Panc1 (cell line): Measurements from ENCODE around the gene ITPA. TPM values are rescaled to one million over a fixed set of nuclear protein-coding genes. Genes with fewer than 3 reads are reported as not detected.
A peak's percentile ranks its signal among the peaks of the same experiment; 100 is the strongest.

Experiments used
- ATAC-seq: fragments of 200-7000 bp; cut with Tn5 transposase; 2 replicates; pipeline ENCODE4 v1.9.1; 2020; ENCODE audit warnings: mild to moderate bottlenecking, moderate library complexity
- BruUV-seq: library from RNA; stranded (reverse); fragments of 400-500 nt; replicated peaks from 2 replicates; lab custom pipeline; 2021; lab: Mats Ljungman, UMichigan
- CTCF ChIA-PET: fragments of 300-600 bp; sonication (Branson Sonifier 250); formaldehyde crosslinking; loops from one replicate; lab custom pipeline; 2022; ENCODE audit warnings: antibody characterized with exemption; lab: Charles Lee
- POLR2A ChIA-PET: fragments of 300-600 bp; sonication (Branson Sonifier 250); formaldehyde crosslinking; loops from one replicate; lab custom pipeline; 2022; ENCODE audit warnings: antibody characterized with exemption; lab: Charles Lee
- DNase-seq: peaks from one replicate; pipeline ENCODE4 v3.0.0-alpha.2; 2010; ENCODE audit warnings: low read depth, low spot score
- H3K27ac ChIP-seq: 2 replicates; pipeline ENCODE4 v1.5.1; 2011; ENCODE audit warnings: mild to moderate bottlenecking, low read length, inconsistent platforms
- H3K27me3 ChIP-seq: fragments of 200-500 bp; sonication (Bioruptor generic); 2 replicates; pipeline ENCODE4 v1.6.0; 2014; ENCODE audit warnings: low read length, inconsistent platforms; ENCODE audit not compliant: control insufficient read depth, insufficient read depth
- H3K36me3 ChIP-seq: fragments of 200-500 bp; sonication (Bioruptor generic); 2 replicates; pipeline ENCODE4 v1.5.1; 2014; ENCODE audit warnings: inconsistent platforms, mild to moderate bottlenecking, low read length, moderate library complexity; ENCODE audit not compliant: control insufficient read depth, insufficient read depth
- H3K4me1 ChIP-seq: 2 replicates; pipeline ENCODE4 v1.5.1; 2011; ENCODE audit warnings: inconsistent platforms, mild to moderate bottlenecking, low read length, moderate library complexity; ENCODE audit not compliant: control insufficient read depth, insufficient read depth
- H3K4me3 ChIP-seq, 2 experiments: 2 replicates each; pipeline ENCODE4 v1.5.1; 2011 to 2012; ENCODE audit warnings: low read depth in 2 of 2, low read length in 2 of 2, mild to moderate bottlenecking in 2 of 2, inconsistent platforms in 1 of 2, moderate library complexity in 1 of 2
- H3K9me3 ChIP-seq: fragments of 200-500 bp; sonication (Bioruptor generic); 2 replicates; pipeline ENCODE4 v1.5.1; 2014; ENCODE audit warnings: low read depth, mild to moderate bottlenecking, inconsistent platforms, low read length, moderate library complexity; ENCODE audit not compliant: control insufficient read depth, insufficient read depth
- CTCF ChIP-seq: fragments of 450-650 bp; IDR thresholded peaks from 2 replicates; pipeline ENCODE4 v1.5.1; 2017; ENCODE audit warnings: mild to moderate bottlenecking
- POLR2AphosphoS5 ChIP-seq: IDR thresholded peaks from 2 replicates; pipeline ENCODE4 v1.6.1; 2012; ENCODE audit warnings: mild to moderate bottlenecking, low read depth, low read length, moderate library complexity
- REST ChIP-seq, 2 experiments: IDR thresholded peaks; 2 replicates each; pipeline ENCODE4 v1.6.1; 2011 to 2012; ENCODE audit warnings: low read depth in 2 of 2, control low read depth in 1 of 2, low read length in 1 of 2, mild to moderate bottlenecking in 1 of 2, moderate library complexity in 1 of 2; ENCODE audit not compliant: insufficient read depth in 1 of 2
- SIN3A ChIP-seq: IDR thresholded peaks from 2 replicates; pipeline ENCODE4 v1.6.1; 2012; ENCODE audit warnings: low read depth, mild to moderate bottlenecking, low read length, moderate library complexity, borderline replicate concordance; ENCODE audit not compliant: insufficient read depth
- TCF7L2 ChIP-seq: IDR thresholded peaks from 2 replicates; pipeline ENCODE4 v1.6.1; 2011; ENCODE audit warnings: mild to moderate bottlenecking, low read depth, low read length, inconsistent platforms
- in situ Hi-C: cut with HindIII; loops from 2 replicates; pipeline ENCODE4 v1.10.0; 2016; ENCODE audit warnings: low sequenced_read_pairs, low pct_unique_long_range_greater_than_20kb
- intact Hi-C: fragments of 100-400 bp; cut with micrococcal nuclease; formaldehyde crosslinking; loops from one replicate; pipeline ENCODE4 v1.10.0; 2022; ENCODE audit not compliant: unreplicated experiment
- total RNA-seq: library from RNA; stranded (reverse); gene quantifications from one replicate; pipeline ENCODE4 v1.2.1, GENCODE V29; 2021; ENCODE audit not compliant: unreplicated experiment

ITPA gene
- total RNA-seq, 1 experiment from 2014 or later, result 107 TPM

- no peak for DNase-seq
- ChIA-PET CTCF (interaction anchor here (0.5 to 1.2 kb wide), 4 partner anchors 11 to 81 kb away, joined by 3 to 11 read pairs (median 6); no protein-coding TSS in a partner anchor), POLR2A (interaction anchor here (0.6 kb wide), 3 partner anchors 20 to 389 kb away, joined by 4 to 14 read pairs (median 10); no protein-coding TSS in a partner anchor)
Observed at GRCh38 chr20:3247638-3248037, 38.3 kb downstream of the ITPA start.

More at GRCh38 chr20:3247638-3248037, 38.3 kb downstream of the ITPA start:
- no peak for TF ChIP-seq SIN3A
- no peak for TF ChIP-seq TCF7L2
- TF ChIP-seq REST (IDR thresholded peaks at IDR 0.05; ENCODE audit: insufficient read depth in 1 of 2, low read depth in 2 of 2, low read length in 1 of 2), result no peak
- no peak for TF ChIP-seq CTCF
- TF ChIP-seq POLR2AphosphoS5, result no peak
- intact Hi-C loops (no loop called here), in situ Hi-C loops (no loop called here)
- Histone ChIP-seq H3K27me3 (no peaks in the 10 kb centered on the region), H3K36me3 (no peaks in the 10 kb centered on the region), H3K4me1 (peaks cover 21% of the 10 kb centered on the region), H3K9me3 (no peaks in the 10 kb centered on the region), H3K4me3 (no peak overlapping the region), H3K27ac (no peak overlapping the region)
- BruUV-seq, result no TSS peak
- peak; percentile 26 for ATAC-seq
